GM18907 (cell line): ENCODE measurements around the gene KMT2E.
"Not testable (repeated sequence)": the region's sequence is repeated elsewhere in the genome, so short reads cannot be mapped to it uniquely, and the experiment has no call there.

Source experiments
- ATAC-seq: cut with Tn5 transposase; IDR thresholded peaks from one replicate; pipeline ENCODE4 v1.9.1; 2021; ENCODE audit warnings: mild to moderate bottlenecking, moderate library complexity; ENCODE audit not compliant: unreplicated experiment

Gene KMT2E

GRCh38 chr7:105026750-105027149 is 12.7 kb downstream of the KMT2E start:
- no peak for ATAC-seq

GRCh38 chr7:105027176-105027853 is 13.3 kb downstream of the KMT2E start:
- ATAC-seq: no peak

GRCh38 chr7:105028004-105028403 is 14.0 kb downstream of the KMT2E start:
- peak; percentile 53 for ATAC-seq

- not testable (repeated sequence) for ATAC-seq
Observed at GRCh38 chr7:105028941-105029340, 14.9 kb downstream of the KMT2E start.

GRCh38 chr7:105030447-105030846 is 16.4 kb downstream of the KMT2E start:
- ATAC-seq: no peak

GRCh38 chr7:105032553-105033214 is 18.7 kb downstream of the KMT2E start:
- no peak for ATAC-seq

GRCh38 chr7:105035349-105035748 is 21.3 kb downstream of the KMT2E start:
- ATAC-seq: no peak

GRCh38 chr7:105036217-105037168 is 22.5 kb downstream of the KMT2E start:
- no peak for ATAC-seq

- ATAC-seq: no peak
Observed at GRCh38 chr7:105037319-105037718, 23.3 kb downstream of the KMT2E start.

- ATAC-seq: no peak
Observed at GRCh38 chr7:105044449-105045070, 30.6 kb downstream of the KMT2E start.

- ATAC-seq: no peak
Observed at GRCh38 chr7:105046414-105046813, 32.4 kb downstream of the KMT2E start.

- ATAC-seq: no peak
Observed at GRCh38 chr7:105047932-105048331, 33.9 kb downstream of the KMT2E start.

GRCh38 chr7:105050493-105050892 is 36.5 kb downstream of the KMT2E start:
- ATAC-seq: no peak

- ATAC-seq: not testable (repeated sequence)
Observed at GRCh38 chr7:105050899-105051298, 36.9 kb downstream of the KMT2E start.

GRCh38 chr7:105055084-105055483 is 41.1 kb downstream of the KMT2E start:
- ATAC-seq: no peak

- ATAC-seq: no peak
Observed at GRCh38 chr7:105055621-105056020, 41.6 kb downstream of the KMT2E start.

- ATAC-seq: no peak
Observed at GRCh38 chr7:105057472-105057871, 43.5 kb downstream of the KMT2E start.

- no peak for ATAC-seq
Observed at GRCh38 chr7:105060437-105060836, 46.4 kb downstream of the KMT2E start.

GRCh38 chr7:105060923-105061322 is 46.9 kb downstream of the KMT2E start:
- ATAC-seq: no peak

- no peak for ATAC-seq
Observed at GRCh38 chr7:105065104-105065503, 51.1 kb downstream of the KMT2E start.

GRCh38 chr7:105067691-105068090 is 53.7 kb downstream of the KMT2E start:
- ATAC-seq: no peak
